NT2/D1 (cell line): ENCODE results near the gene SBF2.
"Not testable (repeated sequence)": the region's sequence is repeated elsewhere in the genome, so short reads cannot be mapped to it uniquely, and the experiment has no call there.

Source experiments
- DNase-seq: peaks from one replicate; pipeline ENCODE4 v3.0.0-alpha.2; 2011; ENCODE audit warnings: low read depth, low spot score
- H3K27me3 ChIP-seq: 2 replicates; pipeline ENCODE4 v1.6.0; 2011; ENCODE audit warnings: mild to moderate bottlenecking; ENCODE audit not compliant: insufficient read length, insufficient read depth
- H3K36me3 ChIP-seq: 2 replicates; pipeline ENCODE4 v1.6.1; 2011; ENCODE audit warnings: mild to moderate bottlenecking, low read length, mixed read lengths; ENCODE audit not compliant: insufficient read depth, insufficient read length
- H3K4me1 ChIP-seq: 2 replicates; pipeline ENCODE4 v1.5.1; 2011; ENCODE audit not compliant: insufficient read depth, insufficient read length
- H3K4me3 ChIP-seq: 2 replicates; pipeline ENCODE4 v1.5.1; 2011; ENCODE audit warnings: low read depth; ENCODE audit not compliant: insufficient read length
- H3K9ac ChIP-seq: 2 replicates; pipeline ENCODE4 v1.6.0; 2011; ENCODE audit warnings: low read depth; ENCODE audit not compliant: insufficient read length
- H3K9me3 ChIP-seq: 2 replicates; pipeline ENCODE4 v1.5.1; 2011; ENCODE audit warnings: mild to moderate bottlenecking, low read length; ENCODE audit not compliant: insufficient read depth
- SUZ12 ChIP-seq: IDR thresholded peaks from 2 replicates; pipeline ENCODE4 v1.6.1; 2011; ENCODE audit not compliant: insufficient read length, insufficient read depth; ENCODE audit errors: extremely low read depth
- YY1 ChIP-seq: IDR thresholded peaks from 2 replicates; pipeline ENCODE4 v1.6.1; 2011; ENCODE audit not compliant: insufficient read length, insufficient read depth
- ZNF274 ChIP-seq: IDR thresholded peaks from 2 replicates; pipeline ENCODE4 v1.6.1; 2011; ENCODE audit warnings: mild to moderate bottlenecking, low read depth, low read length

SBF2 gene

GRCh38 chr11:9750551-9750950 is 543.5 kb downstream of the SBF2 start:
- Histone ChIP-seq H3K36me3 (peaks cover 59% of the 10 kb centered on the region), H3K4me3 (no peak overlapping the region), H3K9me3 (no peaks in the 10 kb centered on the region), H3K9ac (no peak overlapping the region), H3K27me3 (no peaks in the 10 kb centered on the region), H3K4me1 (peaks cover 5% of the 10 kb centered on the region)
- DNase-seq, result no peak
- TF ChIP-seq SUZ12, result no peak
- TF ChIP-seq YY1, result no peak
- TF ChIP-seq ZNF274, result no peak

DNA sequence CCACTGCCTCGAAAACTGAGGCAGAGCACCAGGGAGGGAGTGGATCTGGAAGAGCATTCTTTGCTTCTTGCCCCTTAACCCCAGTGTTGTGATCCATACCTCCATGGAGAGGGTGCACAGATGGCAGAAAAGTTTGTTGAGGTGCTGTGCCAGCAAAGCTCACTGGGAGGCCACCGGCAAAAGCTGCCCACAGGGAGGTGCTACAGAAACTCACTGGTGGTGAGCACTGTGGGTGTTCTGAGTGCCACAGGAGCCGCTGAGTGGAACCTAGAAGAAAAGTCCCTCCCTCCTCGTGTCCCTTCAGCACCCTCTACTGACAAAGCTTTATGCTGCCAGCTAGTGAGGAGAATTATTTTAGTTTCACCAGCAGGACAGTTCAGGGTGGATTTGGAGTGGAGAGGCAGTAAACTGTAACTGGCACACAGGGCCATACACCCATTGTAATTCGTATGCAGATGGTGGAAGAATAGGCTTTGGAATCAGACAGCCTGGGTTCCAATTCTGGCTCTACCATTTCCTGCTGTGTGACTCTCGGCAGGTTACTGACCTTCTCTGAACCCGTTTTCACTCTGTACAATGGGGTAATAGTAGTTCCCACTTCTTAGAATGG is 545.6 kb downstream of the SBF2 start:
- Histone ChIP-seq H3K4me1 (no peaks in the 10 kb centered on the region), H3K9ac (no peak overlapping the region), H3K36me3 (peaks cover 67% of the 10 kb centered on the region), H3K9me3 (no peaks in the 10 kb centered on the region), H3K4me3 (no peak overlapping the region), H3K27me3 (no peaks in the 10 kb centered on the region)
- TF ChIP-seq SUZ12 (no peak), ZNF274 (no peak), YY1 (no peak)
- no peak for DNase-seq

GRCh38 chr11:9747828-9748227 is 546.2 kb downstream of the SBF2 start:
- TF ChIP-seq YY1 (no peak), ZNF274 (no peak), SUZ12 (no peak)
- no peak overlapping the region for H3K4me3 ChIP-seq
- no peaks in the 10 kb centered on the region for H3K4me1 ChIP-seq
- no peak overlapping the region for H3K9ac ChIP-seq
- H3K9me3 ChIP-seq, result no peaks in the 10 kb centered on the region
- H3K27me3 ChIP-seq, result no peaks in the 10 kb centered on the region
- DNase-seq, result no peak
- H3K36me3 ChIP-seq, result peaks cover 67% of the 10 kb centered on the region

- Histone ChIP-seq H3K4me3 (no peak overlapping the region), H3K27me3 (no peaks in the 10 kb centered on the region), H3K36me3 (peaks cover 69% of the 10 kb centered on the region), H3K4me1 (no peaks in the 10 kb centered on the region), H3K9ac (no peak overlapping the region), H3K9me3 (0 out of 2 replicates have a peak, but pooled peaks cover 4% of the 10 kb centered on the region)
- no peak for DNase-seq
- TF ChIP-seq SUZ12 (no peak), ZNF274 (no peak), YY1 (no peak)
Measured at GRCh38 chr11:9747229-9747628, 546.8 kb downstream of the SBF2 start.

- H3K9me3 ChIP-seq, result 0 out of 2 replicates have a peak, but pooled peaks cover 4% of the 10 kb centered on the region
- H3K27me3 ChIP-seq, result no peaks in the 10 kb centered on the region
- no peaks in the 10 kb centered on the region for H3K4me1 ChIP-seq
- H3K9ac ChIP-seq, result no peak overlapping the region
- TF ChIP-seq SUZ12, result no peak
- no peak for TF ChIP-seq ZNF274
- no peak for TF ChIP-seq YY1
- no peak for DNase-seq
- H3K36me3 ChIP-seq, result peaks cover 72% of the 10 kb centered on the region
- no peak overlapping the region for H3K4me3 ChIP-seq
Measured at GRCh38 chr11:9745411-9746211, 548.4 kb downstream of the SBF2 start.

- DNase-seq, H3K9ac ChIP-seq, H3K4me3 ChIP-seq, H3K4me1 ChIP-seq, H3K9me3 ChIP-seq, H3K27me3 ChIP-seq: not testable (repeated sequence)
- H3K36me3 ChIP-seq, result peaks cover 77% of the 10 kb centered on the region
Measured at GRCh38 chr11:9743512-9743911, 550.5 kb downstream of the SBF2 start.

DNA sequence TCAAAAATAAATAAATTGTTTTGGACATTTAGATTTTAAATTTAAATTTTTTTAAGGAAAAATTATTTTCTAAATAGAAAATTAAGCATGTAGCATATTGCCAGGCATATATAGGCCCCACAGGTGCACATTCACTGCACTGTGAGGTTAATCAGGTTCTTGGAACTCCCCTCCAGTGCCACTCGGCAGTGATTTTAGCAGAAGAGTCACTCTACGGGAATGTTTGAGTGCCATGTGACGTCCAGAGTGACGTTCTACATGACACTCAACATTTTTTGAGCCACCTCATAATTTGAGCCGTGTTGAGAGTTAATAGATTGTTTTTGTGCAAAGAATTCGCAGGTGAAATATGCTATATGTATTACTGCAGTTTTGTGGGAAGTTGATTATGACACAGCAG is 552.8 kb downstream of the SBF2 start:
- DNase-seq, result no peak
- H3K36me3 ChIP-seq, result peaks cover 78% of the 10 kb centered on the region
- H3K4me1 ChIP-seq, result no peaks in the 10 kb centered on the region
- no peak overlapping the region for H3K4me3 ChIP-seq
- TF ChIP-seq SUZ12, result no peak
- H3K9me3 ChIP-seq, result 0 out of 2 replicates have a peak, but pooled peaks cover 4% of the 10 kb centered on the region
- H3K27me3 ChIP-seq, result no peaks in the 10 kb centered on the region
- no peak overlapping the region for H3K9ac ChIP-seq
